ENCODE data around the gene GJA10.

Gene GJA10

GRCh38 chr6:89942601-89943000 lies 48.3 kb downstream of the GJA10 start:
- no peak overlapping the region for H3K4me3 ChIP-seq (ENCODE audit: low read depth, low read length)

- H3K4me3 ChIP-seq (ENCODE audit: low read depth, low read length) = no peak overlapping the region
Observed at GRCh38 chr6:89944181-89944755, 50.0 kb downstream of the GJA10 start.

GRCh38 chr6:89944826-89945407 lies 50.6 kb downstream of the GJA10 start:
- no peak overlapping the region for H3K4me3 ChIP-seq (ENCODE audit: low read depth, low read length)

All from iPS-11a (cell line).